ENCODE data around the gene ABCA4. TPM values are rescaled to one million over a fixed set of nuclear protein-coding genes. Genes with fewer than 3 reads are reported as not detected.

Gene ABCA4
- total RNA-seq, 8 experiments from 2014 or later = 0.11 to 10.1 (median 0.92) TPM

GRCh38 chr1:94099303-94099702, 21.6 kb downstream of the ABCA4 start:
- peaks cover 4 to 12% of the 10 kb centered on the region in 2 donors for H3K4me1 ChIP-seq (replicated peaks in 1 of 2)
- H3K4me3 ChIP-seq = no peak overlapping the region
- ATAC-seq (replicated peaks in 6 of 8) = no peak
- in situ Hi-C loops (cut with MboI; ENCODE audit: low pct_unique_long_range_greater_than_20kb in 2 of 9, low sequenced_read_pairs in 9 of 9, unreplicated experiment in 9 of 9) = no loop called here
- no peak overlapping the region for H3K27ac ChIP-seq
- 33 to 100% (median 87%) methylated on average over 1 to 3 of the region's 3 CpGs; no CpG with 5 or more reads in 1 of the 10 experiments for WGBS, 10 experiments

- Histone ChIP-seq H3K27ac (no peak overlapping the region), H3K4me1 (replicated peaks in 1 of 2) (peaks cover 4 to 17% of the 10 kb centered on the region in 2 donors), H3K4me3 (no peak overlapping the region)
- in situ Hi-C loops (cut with MboI; ENCODE audit: low pct_unique_long_range_greater_than_20kb in 2 of 9, low sequenced_read_pairs in 9 of 9, unreplicated experiment in 9 of 9) = no loop called here
- no peak for ATAC-seq (replicated peaks in 6 of 8)
- WGBS, 10 experiments = 74 to 100% (median 90%) methylated on average over 1 to 18 of the region's 18 CpGs; no CpG with 5 or more reads in 1 of the 10 experiments
These were observed 22.3 kb downstream of the ABCA4 start for GRCh38 chr1:94098585-94099111.

GRCh38 chr1:94096797-94097549, 24.0 kb downstream of the ABCA4 start:
- Histone ChIP-seq H3K27ac (no peak overlapping the region), H3K4me1 (replicated peaks in 1 of 2) (peaks cover 19 to 32% of the 10 kb centered on the region in 2 donors), H3K4me3 (no peak overlapping the region)
- no peak for ATAC-seq (replicated peaks in 6 of 8)
- WGBS, 10 experiments = 29 to 98% (median 90%) methylated on average over 2 to 10 of the region's 10 CpGs; no CpG with 5 or more reads in 1 of the 10 experiments
- in situ Hi-C loops (cut with MboI; ENCODE audit: low pct_unique_long_range_greater_than_20kb in 2 of 9, low sequenced_read_pairs in 9 of 9, unreplicated experiment in 9 of 9) = no loop called here

GRCh38 chr1:94095744-94096469, 25.0 kb downstream of the ABCA4 start:
- 44 to 96% (median 83%) methylated on average over 1 to 14 of the region's 14 CpGs; no CpG with 5 or more reads in 2 of the 10 experiments for WGBS, 10 experiments
- ATAC-seq (replicated peaks in 6 of 8) = no peak
- Histone ChIP-seq H3K27ac (no peak overlapping the region), H3K4me1 (replicated peaks in 1 of 2) (peaks cover 18 to 36% of the 10 kb centered on the region in 2 donors), H3K4me3 (no peak overlapping the region)
- in situ Hi-C loops (cut with MboI; ENCODE audit: low pct_unique_long_range_greater_than_20kb in 2 of 9, low sequenced_read_pairs in 9 of 9, unreplicated experiment in 9 of 9) = no loop called here

GRCh38 chr1:94095112-94095637, 25.8 kb downstream of the ABCA4 start:
- Histone ChIP-seq H3K27ac (no peak overlapping the region), H3K4me1 (replicated peaks in 1 of 2) (peaks cover 15 to 36% of the 10 kb centered on the region in 2 donors), H3K4me3 (no peak overlapping the region)
- peak in 4 of 8 experiments; percentile 28 to 85 (median 56) for ATAC-seq (replicated peaks in 6 of 8)
- in situ Hi-C loops (cut with MboI; ENCODE audit: low pct_unique_long_range_greater_than_20kb in 2 of 9, low sequenced_read_pairs in 9 of 9, unreplicated experiment in 9 of 9) = no loop called here
- WGBS, 10 experiments = 0 to 100% (median 92%) methylated on average over 1 to 14 of the region's 21 CpGs; no CpG with 5 or more reads in 2 of the 10 experiments

GRCh38 chr1:94094469-94095111, 26.4 kb downstream of the ABCA4 start:
- no peak for ATAC-seq (replicated peaks in 6 of 8)

GRCh38 chr1:94093996-94094395, 27.0 kb downstream of the ABCA4 start:
- no peak for ATAC-seq (replicated peaks in 6 of 8)
- Histone ChIP-seq H3K27ac (no peak overlapping the region), H3K4me3 (no peak overlapping the region), H3K4me1 (replicated peaks in 1 of 2) (peaks cover 15 to 36% of the 10 kb centered on the region in 2 donors)
- 23 to 90% (median 81%) methylated on average over 1 to 6 of the region's 6 CpGs for WGBS, 10 experiments
- in situ Hi-C loops (cut with MboI; ENCODE audit: low pct_unique_long_range_greater_than_20kb in 2 of 9, low sequenced_read_pairs in 9 of 9, unreplicated experiment in 9 of 9) = no loop called here

More at GRCh38 chr1:94094469-94095111, 26.4 kb downstream of the ABCA4 start:
- WGBS, 10 experiments = 32 to 100% (median 65%) methylated on average over 3 to 9 of the region's 14 CpGs; no CpG with 5 or more reads in 3 of the 10 experiments
- in situ Hi-C loops (cut with MboI; ENCODE audit: low pct_unique_long_range_greater_than_20kb in 2 of 9, low sequenced_read_pairs in 9 of 9, unreplicated experiment in 9 of 9) = no loop called here
- Histone ChIP-seq H3K27ac (no peak overlapping the region), H3K4me3 (no peak overlapping the region), H3K4me1 (replicated peaks in 1 of 2) (peaks cover 15 to 36% of the 10 kb centered on the region in 2 donors)

- WGBS, 10 experiments = 55 to 100% (median 75%) methylated on average over 1 to 4 of the region's 4 CpGs; no CpG with 5 or more reads in 2 of the 10 experiments
- ATAC-seq (replicated peaks in 6 of 8) = no peak
- H3K4me3 ChIP-seq = no peak overlapping the region
- peaks cover 15 to 36% of the 10 kb centered on the region in 2 donors for H3K4me1 ChIP-seq (replicated peaks in 1 of 2)
- in situ Hi-C loops (cut with MboI; ENCODE audit: low pct_unique_long_range_greater_than_20kb in 2 of 9, low sequenced_read_pairs in 9 of 9, unreplicated experiment in 9 of 9) = no loop called here
- no peak overlapping the region for H3K27ac ChIP-seq
These were observed 27.6 kb downstream of the ABCA4 start for GRCh38 chr1:94093396-94093795.

GRCh38 chr1:94092210-94092613, 28.7 kb downstream of the ABCA4 start:
- no peak overlapping the region for H3K4me3 ChIP-seq
- H3K27ac ChIP-seq = no peak overlapping the region
- in situ Hi-C loops (cut with MboI; ENCODE audit: low pct_unique_long_range_greater_than_20kb in 2 of 9, low sequenced_read_pairs in 9 of 9, unreplicated experiment in 9 of 9) = no loop called here
- ATAC-seq (replicated peaks in 6 of 8) = peak in 5 of 8 experiments; percentile 91 to 96 (median 93)
- 0 to 100% (median 17%) methylated on average over 1 to 4 of the region's 4 CpGs; no CpG with 5 or more reads in 3 of the 10 experiments for WGBS, 10 experiments
- peaks cover 15 to 36% of the 10 kb centered on the region in 2 donors for H3K4me1 ChIP-seq (replicated peaks in 1 of 2)

GRCh38 chr1:94090761-94091160, 30.2 kb downstream of the ABCA4 start:
- Histone ChIP-seq H3K27ac (no peak overlapping the region), H3K4me1 (replicated peaks in 1 of 2) (peaks cover 15 to 36% of the 10 kb centered on the region in 2 donors), H3K4me3 (no peak overlapping the region)
- no peak for ATAC-seq (replicated peaks in 6 of 8)
- 60 to 100% (median 84%) methylated on average over 1 to 3 of the region's 3 CpGs; no CpG with 5 or more reads in 1 of the 10 experiments for WGBS, 10 experiments
- in situ Hi-C loops (cut with MboI; ENCODE audit: low pct_unique_long_range_greater_than_20kb in 2 of 9, low sequenced_read_pairs in 9 of 9, unreplicated experiment in 9 of 9) = no loop called here

GRCh38 chr1:94087193-94087592, 33.8 kb downstream of the ABCA4 start:
- Histone ChIP-seq H3K4me3 (no peak overlapping the region), H3K27ac (no peak overlapping the region), H3K4me1 (replicated peaks in 1 of 2) (peaks cover 3 to 7% of the 10 kb centered on the region in 2 donors)
- in situ Hi-C loops (cut with MboI; ENCODE audit: low pct_unique_long_range_greater_than_20kb in 2 of 9, low sequenced_read_pairs in 9 of 9, unreplicated experiment in 9 of 9) = no loop called here
- WGBS, 10 experiments = 0 to 83% (median 55%) methylated on average over 1 to 2 of the region's 2 CpGs; no CpG with 5 or more reads in 2 of the 10 experiments
- peak in 2 of 8 experiments; percentile 63 to 74 for ATAC-seq (replicated peaks in 6 of 8)

- no peak overlapping the region for H3K27ac ChIP-seq
- in situ Hi-C loops (cut with MboI; ENCODE audit: low pct_unique_long_range_greater_than_20kb in 2 of 9, low sequenced_read_pairs in 9 of 9, unreplicated experiment in 9 of 9) = no loop called here
- WGBS, 10 experiments = 20 to 94% (median 86%) methylated on average over 1 to 6 of the region's 6 CpGs; no CpG with 5 or more reads in 1 of the 10 experiments
These were observed 36.4 kb downstream of the ABCA4 start for GRCh38 chr1:94084547-94084946.

More at GRCh38 chr1:94084547-94084946, 36.4 kb downstream of the ABCA4 start:
- ATAC-seq (replicated peaks in 6 of 8) = no peak
- peaks cover 3 to 6% of the 10 kb centered on the region in 2 donors for H3K4me1 ChIP-seq (replicated peaks in 1 of 2)
- no peak overlapping the region for H3K4me3 ChIP-seq

All from motor neuron (in vitro differentiated cells).